Caco-2 (cell line): ENCODE data around the gene LRRC7. TPM values are rescaled to one million over a fixed set of nuclear protein-coding genes. Genes with fewer than 3 reads are reported as not detected.

Experiments used
- BruUV-seq: library from RNA; stranded (reverse); fragments of 400-500 nt; replicated peaks from 2 replicates; lab custom pipeline; 2021; lab: Mats Ljungman, UMichigan
- CTCF ChIA-PET: fragments of 300-600 bp; sonication (Branson Sonifier 250); formaldehyde crosslinking; loops from one replicate; lab custom pipeline; 2022; ENCODE audit warnings: antibody characterized with exemption; lab: Charles Lee
- POLR2A ChIA-PET: fragments of 300-600 bp; sonication (Branson Sonifier 250); formaldehyde crosslinking; loops from one replicate; lab custom pipeline; 2022; ENCODE audit warnings: antibody characterized with exemption; lab: Charles Lee
- DNase-seq, 2 experiments: peaks; one replicate each; pipeline versions ENCODE4 v3.0.0 to v3.0.0-alpha.2; 2020 to 2022
- H3K27me3 ChIP-seq: replicated peaks from 2 replicates; pipeline ENCODE4 v1.6.0; 2011; ENCODE audit warnings: low read length; ENCODE audit not compliant: control insufficient read depth, insufficient read depth
- H3K36me3 ChIP-seq: 2 replicates; pipeline ENCODE4 v1.5.1; 2011; ENCODE audit warnings: low read length; ENCODE audit not compliant: control insufficient read depth, insufficient read depth
- H3K4me1 ChIP-seq: fragments of 250-450 bp; sonication (Bioruptor Pico); 2 replicates; pipeline ENCODE4 v1.5.1; 2020; ENCODE audit warnings: mild to moderate bottlenecking
- H3K4me3 ChIP-seq: 2 replicates; pipeline ENCODE4 v1.5.1; 2011; ENCODE audit warnings: low read depth, mild to moderate bottlenecking, control low read depth, low read length
- H3K9me3 ChIP-seq: fragments of 250-450 bp; sonication (Bioruptor Pico); 2 replicates; pipeline ENCODE4 v1.5.1; 2020; ENCODE audit warnings: mild to moderate bottlenecking, moderate library complexity
- H3K27ac Mint-ChIP-seq: one replicate; pipeline ENCODE4 v1.8.0; 2022; ENCODE audit warnings: mixed read lengths; ENCODE audit not compliant: unreplicated experiment
- H3K27me3 Mint-ChIP-seq: one replicate; pipeline ENCODE4 v1.8.0; 2022; ENCODE audit warnings: mixed read lengths; ENCODE audit not compliant: insufficient read depth, unreplicated experiment
- H3K36me3 Mint-ChIP-seq: one replicate; pipeline ENCODE4 v1.8.0; 2022; ENCODE audit warnings: mild to moderate bottlenecking, mixed read lengths; ENCODE audit not compliant: insufficient read depth, unreplicated experiment
- H3K4me1 Mint-ChIP-seq: one replicate; pipeline ENCODE4 v1.8.0; 2022; ENCODE audit warnings: low read depth, mixed read lengths; ENCODE audit not compliant: unreplicated experiment
- H3K4me3 Mint-ChIP-seq: one replicate; pipeline ENCODE4 v1.8.0; 2022; ENCODE audit warnings: mild to moderate bottlenecking, moderate library complexity, mixed read lengths; ENCODE audit not compliant: unreplicated experiment
- H3K9me3 Mint-ChIP-seq: one replicate; pipeline ENCODE4 v1.8.0; 2022; ENCODE audit warnings: mixed read lengths; ENCODE audit not compliant: unreplicated experiment
- intact Hi-C: fragments of 100-400 bp; cut with micrococcal nuclease; formaldehyde crosslinking; loops from one replicate; pipeline ENCODE4 v1.10.0; 2022; ENCODE audit not compliant: unreplicated experiment
- total RNA-seq: library from RNA; stranded (reverse); gene quantifications from 2 replicates; pipeline ENCODE4 v1.2.3, GENCODE V29; 2022
- TF ChIP-seq, protein P1 (sequence below), 2 experiments: fragments of 200-600 bp in 1 of 2; IDR thresholded peaks; 1 replicate in 1 of 2; 2 replicates in 1 of 2; pipeline versions ENCODE4 v1.5.1 to v1.8.0; 2011 to 2022; ENCODE audit warnings: antibody characterized with exemption in 1 of 2, control low read depth in 1 of 2, inconsistent platforms in 1 of 2, low read depth in 1 of 2, low read length in 1 of 2, mild to moderate bottlenecking in 1 of 2, moderate library complexity in 1 of 2; ENCODE audit not compliant: insufficient read depth in 1 of 2, severe bottlenecking in 1 of 2, unreplicated experiment in 1 of 2

LRRC7 gene
- total RNA-seq, 1 experiment from 2014 or later, result 8.5 TPM

DNA sequence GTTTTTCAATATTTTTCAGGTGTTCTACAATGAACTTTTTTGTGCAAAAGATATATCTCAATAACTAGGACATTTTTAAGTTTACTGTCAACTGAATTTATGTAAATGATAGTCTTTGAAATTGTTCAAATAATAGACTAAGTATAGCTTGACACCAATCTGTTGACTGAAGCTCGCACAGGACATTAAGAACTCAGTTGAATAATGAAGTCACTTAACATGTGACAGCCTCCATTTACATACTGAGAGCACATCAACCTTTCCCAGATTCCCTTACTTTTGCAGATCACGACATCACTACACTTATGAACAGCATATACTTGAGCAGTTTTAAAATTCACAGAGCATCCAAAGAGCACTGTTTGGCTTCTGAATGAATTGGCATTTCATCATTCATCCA is 268.2 kb downstream of the LRRC7 start:
- TF ChIP-seq, protein P1, sequence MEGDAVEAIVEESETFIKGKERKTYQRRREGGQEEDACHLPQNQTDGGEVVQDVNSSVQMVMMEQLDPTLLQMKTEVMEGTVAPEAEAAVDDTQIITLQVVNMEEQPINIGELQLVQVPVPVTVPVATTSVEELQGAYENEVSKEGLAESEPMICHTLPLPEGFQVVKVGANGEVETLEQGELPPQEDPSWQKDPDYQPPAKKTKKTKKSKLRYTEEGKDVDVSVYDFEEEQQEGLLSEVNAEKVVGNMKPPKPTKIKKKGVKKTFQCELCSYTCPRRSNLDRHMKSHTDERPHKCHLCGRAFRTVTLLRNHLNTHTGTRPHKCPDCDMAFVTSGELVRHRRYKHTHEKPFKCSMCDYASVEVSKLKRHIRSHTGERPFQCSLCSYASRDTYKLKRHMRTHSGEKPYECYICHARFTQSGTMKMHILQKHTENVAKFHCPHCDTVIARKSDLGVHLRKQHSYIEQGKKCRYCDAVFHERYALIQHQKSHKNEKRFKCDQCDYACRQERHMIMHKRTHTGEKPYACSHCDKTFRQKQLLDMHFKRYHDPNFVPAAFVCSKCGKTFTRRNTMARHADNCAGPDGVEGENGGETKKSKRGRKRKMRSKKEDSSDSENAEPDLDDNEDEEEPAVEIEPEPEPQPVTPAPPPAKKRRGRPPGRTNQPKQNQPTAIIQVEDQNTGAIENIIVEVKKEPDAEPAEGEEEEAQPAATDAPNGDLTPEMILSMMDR (IDR thresholded peaks at IDR 0.05; ENCODE audit: insufficient read depth in 1 of 2, low read depth in 1 of 2, low read length in 1 of 2, severe bottlenecking in 1 of 2, unreplicated experiment in 1 of 2), result no peak
- Histone ChIP-seq H3K36me3 (no peaks in the 10 kb centered on the region), H3K27me3 (no peaks in the 10 kb centered on the region), H3K9me3 (no peaks in the 10 kb centered on the region), H3K4me3 (no peak overlapping the region), H3K4me1 (no peaks in the 10 kb centered on the region)
- POLR2A ChIA-PET, result no interaction called here
- CTCF ChIA-PET, result no interaction called here
- no TSS peak for BruUV-seq
- Mint-ChIP-seq H3K27ac (no peak overlapping the region), H3K4me1 (no peaks in the 10 kb centered on the region), H3K36me3 (no peaks in the 10 kb centered on the region), H3K9me3 (no peaks in the 10 kb centered on the region), H3K27me3 (no peaks in the 10 kb centered on the region), H3K4me3 (no peak overlapping the region)
- intact Hi-C loops, result no loop called here
- no peak for DNase-seq

DNA sequence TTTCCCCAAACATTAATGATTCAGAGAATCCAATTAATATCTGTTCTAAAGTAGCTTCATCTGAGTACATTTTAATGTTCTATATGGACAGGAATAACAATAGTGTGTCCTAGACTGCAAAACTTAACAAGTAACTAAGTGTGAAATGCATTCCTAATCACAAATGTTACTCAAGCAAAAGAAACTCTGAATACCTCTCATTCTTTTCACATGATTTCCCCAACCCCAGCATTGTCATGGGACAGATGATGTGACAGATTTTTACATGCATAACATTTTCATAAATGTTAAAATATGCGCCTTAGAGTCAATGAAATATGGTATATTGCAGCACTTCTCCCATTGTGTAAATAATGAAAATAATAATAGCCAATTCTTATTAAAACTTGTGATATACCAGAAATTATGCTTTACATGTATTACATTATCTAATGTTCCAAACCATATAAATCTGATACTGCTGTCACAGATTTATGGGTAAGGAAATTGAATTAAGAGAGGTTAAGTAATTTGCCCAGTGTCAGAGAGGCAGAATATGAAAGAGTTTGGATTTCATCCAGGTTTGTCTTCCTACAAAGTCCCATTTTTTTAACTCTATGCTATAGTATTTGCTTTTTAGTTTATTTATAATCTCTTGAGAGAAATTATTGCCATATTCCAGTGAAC is 269.4 kb downstream of the LRRC7 start:
- H3K4me1 ChIP-seq, result no peaks in the 10 kb centered on the region
- TF ChIP-seq, protein P1 (IDR thresholded peaks at IDR 0.05; ENCODE audit: insufficient read depth in 1 of 2, low read depth in 1 of 2, low read length in 1 of 2, severe bottlenecking in 1 of 2, unreplicated experiment in 1 of 2), result no peak
- Mint-ChIP-seq H3K4me3 (no peak overlapping the region), H3K9me3 (no peaks in the 10 kb centered on the region), H3K4me1 (no peaks in the 10 kb centered on the region), H3K27me3 (no peaks in the 10 kb centered on the region), H3K27ac (no peak overlapping the region), H3K36me3 (no peaks in the 10 kb centered on the region)
- DNase-seq, result no peak
- H3K9me3 ChIP-seq, result no peaks in the 10 kb centered on the region
- no peak overlapping the region for H3K4me3 ChIP-seq
- intact Hi-C loops, result no loop called here
- no peaks in the 10 kb centered on the region for H3K36me3 ChIP-seq
- ChIA-PET CTCF (no interaction called here), POLR2A (no interaction called here)
- no TSS peak for BruUV-seq
- no peaks in the 10 kb centered on the region for H3K27me3 ChIP-seq

DNA sequence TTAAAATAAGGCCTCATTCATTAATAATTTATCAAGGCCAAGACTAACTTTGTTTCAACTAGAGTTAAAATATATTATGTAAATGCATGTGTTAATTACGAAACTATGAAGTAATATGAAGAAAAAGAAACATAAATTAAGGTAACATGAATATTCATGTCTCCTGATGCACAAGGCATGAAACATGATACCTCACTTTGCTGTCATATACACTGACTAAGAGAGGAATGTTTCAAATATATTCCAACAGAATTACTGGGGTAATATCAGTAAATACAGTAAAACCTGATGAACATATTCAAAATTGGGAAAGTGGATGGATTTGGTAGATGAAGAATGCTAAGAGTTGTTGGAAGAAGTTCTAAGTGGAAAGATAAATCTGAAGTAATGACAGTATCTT is 274.6 kb downstream of the LRRC7 start:
- Histone ChIP-seq H3K27me3 (no peaks in the 10 kb centered on the region), H3K4me1 (no peaks in the 10 kb centered on the region), H3K4me3 (no peak overlapping the region), H3K36me3 (no peaks in the 10 kb centered on the region), H3K9me3 (no peaks in the 10 kb centered on the region)
- Mint-ChIP-seq H3K27ac (no peak overlapping the region), H3K4me1 (no peaks in the 10 kb centered on the region), H3K36me3 (no peaks in the 10 kb centered on the region), H3K9me3 (no peaks in the 10 kb centered on the region), H3K4me3 (no peak overlapping the region), H3K27me3 (no peaks in the 10 kb centered on the region)
- intact Hi-C loops, result no loop called here
- TF ChIP-seq, protein P1 (IDR thresholded peaks at IDR 0.05; ENCODE audit: insufficient read depth in 1 of 2, low read depth in 1 of 2, low read length in 1 of 2, severe bottlenecking in 1 of 2, unreplicated experiment in 1 of 2), result no peak
- POLR2A ChIA-PET, result no interaction called here
- no peak for DNase-seq
- BruUV-seq, result no TSS peak
- CTCF ChIA-PET, result no interaction called here
